Motor neuron (in vitro differentiated cells): Measurements from ENCODE around the gene ESRP2. TPM values are rescaled to one million over a fixed set of nuclear protein-coding genes. Genes with fewer than 3 reads are reported as not detected.

Experiments used
- ATAC-seq, 8 experiments: fragments of 200-7000 bp; cut with Tn5 transposase; replicated peaks in 6 of 8; 2 replicates each; pipeline ENCODE4 v1.8.0; 2021; ENCODE audit warnings: mild to moderate bottlenecking in 8 of 8, moderate library complexity in 8 of 8
- H3K27ac ChIP-seq, 2 donors: fragments of 250-450 bp; sonication (Bioruptor Pico); 2 replicates each; pipeline ENCODE4 v1.9.0; 2021; ENCODE audit warnings: antibody characterized with exemption in 2 of 2, mild to moderate bottlenecking in 2 of 2, moderate library complexity in 1 of 2
- H3K4me1 ChIP-seq, 2 donors: fragments of 250-450 bp; sonication (Bioruptor Pico); replicated peaks in 1 of 2; 2 replicates each; pipeline ENCODE4 v1.6.1; 2021; ENCODE audit warnings: antibody characterized with exemption in 2 of 2, mild to moderate bottlenecking in 2 of 2, moderate library complexity in 1 of 2
- H3K4me3 ChIP-seq, 5 donors: fragments of 250-450 bp; sonication (Bioruptor Pico); 2 replicates each; pipeline ENCODE4 v1.9.0; 2021; ENCODE audit warnings: antibody characterized with exemption in 5 of 5, mild to moderate bottlenecking in 5 of 5, moderate library complexity in 4 of 5
- WGBS, 10 experiments: fragments of 450-650 bp; shearing (Covaris generic); methylation state at CpG; one replicate each; pipeline ENCODE4 v1.0.0; 2022; 5-methylcytosine and 5-hydroxymethylcytosine counted together
- in situ Hi-C, 9 experiments: fragments of 400-800 bp; cut with MboI; loops; one replicate each; pipeline ENCODE4 v1.15.0; 2021; ENCODE audit warnings: low sequenced_read_pairs in 9 of 9, low pct_unique_long_range_greater_than_20kb in 2 of 9; ENCODE audit not compliant: unreplicated experiment in 9 of 9
- total RNA-seq, 8 experiments: library from RNA; unstranded; fragments of 300-600 nt; gene quantifications; 2 replicates each; pipeline versions ENCODE4 v1.2.3 to v1.2.4, GENCODE V29; 2022

ESRP2 gene
- total RNA-seq, 8 experiments from 2014 or later: 0.33 to 4.6 (median 0.73) TPM

- H3K27ac ChIP-seq: no peak overlapping the region
- H3K4me1 ChIP-seq: no peaks in the 10 kb centered on the region
- WGBS, 10 experiments: 80 to 100% (median 100%) methylated on average over 1 to 5 of the region's 10 CpGs; no CpG with 5 or more reads in 5 of the 10 experiments
- no peak for ATAC-seq
- H3K4me3 ChIP-seq: no peak overlapping the region
- in situ Hi-C loops: no loop called here
These were observed 47.8 kb downstream of the ESRP2 start for GRCh38 chr16:68188170-68188569.

GRCh38 chr16:68187505-68187904 lies 48.4 kb downstream of the ESRP2 start:
- no CpG with 5 or more reads among the region's 2 CpGs for WGBS, 10 experiments
- in situ Hi-C loops: no loop called here
- Histone ChIP-seq H3K4me3 (no peak overlapping the region), H3K27ac (no peak overlapping the region), H3K4me1 (no peaks in the 10 kb centered on the region)
- no peak for ATAC-seq

DNA sequence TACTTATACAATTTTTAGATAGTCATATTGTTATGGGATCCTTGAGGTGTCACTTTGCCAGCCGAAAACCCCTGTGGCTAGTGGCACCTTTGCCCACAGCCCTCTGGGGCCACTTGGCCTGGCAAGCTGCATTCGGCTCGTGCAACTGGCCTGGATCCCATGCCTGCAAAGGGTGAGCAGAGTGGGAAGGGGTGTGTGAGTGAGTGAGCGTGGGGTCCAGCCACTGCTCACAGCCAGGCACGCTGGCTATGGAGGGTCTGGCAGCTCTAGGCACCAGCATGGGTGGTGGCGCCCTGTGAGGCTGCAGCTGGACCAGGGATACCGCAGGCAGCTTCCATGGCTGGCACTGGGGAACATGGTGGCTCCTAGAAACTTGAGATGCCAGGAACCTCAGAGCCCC lies 49.0 kb downstream of the ESRP2 start:
- in situ Hi-C loops: no loop called here
- H3K27ac ChIP-seq: no peak overlapping the region
- no peak for ATAC-seq
- H3K4me1 ChIP-seq: no peaks in the 10 kb centered on the region
- WGBS, 10 experiments: 89 to 100% (median 100%) methylated on average over 1 to 5 of the region's 7 CpGs; no CpG with 5 or more reads in 3 of the 10 experiments
- H3K4me3 ChIP-seq: no peak overlapping the region

DNA sequence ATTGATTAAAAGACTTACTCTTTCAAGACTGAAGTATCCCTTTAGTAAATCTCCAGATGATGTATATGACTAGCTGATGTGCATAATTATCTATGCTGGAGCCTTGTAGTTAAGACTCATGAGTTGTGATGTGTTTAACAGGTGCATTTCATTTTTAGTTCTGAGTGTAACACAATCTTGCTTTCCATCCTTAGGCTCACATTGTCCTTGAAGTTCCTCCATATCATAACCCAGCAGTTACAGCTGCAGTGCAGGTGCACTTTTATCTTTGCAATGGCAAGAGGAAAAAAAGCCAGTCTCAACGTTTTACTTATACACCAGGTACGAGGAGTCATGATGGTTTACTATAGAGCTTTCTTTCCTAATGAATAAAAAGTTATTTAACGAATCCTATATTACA lies 52.9 kb downstream of the ESRP2 start:
- in situ Hi-C loops: no loop called here
- H3K4me3 ChIP-seq: no peak overlapping the region
- no peak overlapping the region for H3K27ac ChIP-seq
- no peak for ATAC-seq
- 56 to 100% (median 85%) methylated on average over 1 to 3 of the region's 3 CpGs; no CpG with 5 or more reads in 1 of the 10 experiments for WGBS, 10 experiments
- no peaks in the 10 kb centered on the region for H3K4me1 ChIP-seq

- in situ Hi-C loops: no loop called here
- Histone ChIP-seq H3K4me3 (no peak overlapping the region), H3K4me1 (no peaks in the 10 kb centered on the region), H3K27ac (no peak overlapping the region)
- WGBS, 10 experiments: 67 to 100% (median 92%) methylated on average over 1 to 4 of the region's 4 CpGs; no CpG with 5 or more reads in 1 of the 10 experiments
- no peak for ATAC-seq
These were observed 56.1 kb downstream of the ESRP2 start for GRCh38 chr16:68179855-68180254.

GRCh38 chr16:68179196-68179795 lies 56.6 kb downstream of the ESRP2 start:
- WGBS, 10 experiments: 63 to 100% (median 100%) methylated on average over 1 to 2 of the region's 2 CpGs; no CpG with 5 or more reads in 1 of the 10 experiments
- in situ Hi-C loops: no loop called here
- Histone ChIP-seq H3K27ac (no peak overlapping the region), H3K4me3 (no peak overlapping the region), H3K4me1 (no peaks in the 10 kb centered on the region)
- ATAC-seq: no peak

Other genes with a start within 250 kb of the ESRP2 start
- gene DPEP2, start 236.6 kb downstream of the ESRP2 start, total RNA-seq: under 1 TPM in 3 of 8 experiments, not detected in 5; 0.13 to 0.57 (median 0.42) TPM
- gene DPEP2NB, start 220.2 kb downstream of the ESRP2 start, total RNA-seq: not detected
- 10 to 100 TPM in 3 of 8 experiments, 1 to 10 TPM in 5; 5.6 to 15.8 (median 9.0) TPM for gene DDX28, start 212.9 kb downstream of the ESRP2 start, total RNA-seq
- gene DUS2, start 212.8 kb downstream of the ESRP2 start, total RNA-seq: 10 to 100 TPM in 7 of 8 experiments, 1 to 10 TPM in 1; 9.0 to 19.2 (median 12.8) TPM
- gene NFATC3, start 150.8 kb downstream of the ESRP2 start, total RNA-seq: 10 to 100 TPM; 14.0 to 27.0 (median 19.1) TPM
- gene PLA2G15, start 9.2 kb upstream of the ESRP2 start, total RNA-seq: 10 to 100 TPM in 3 of 8 experiments, 1 to 10 TPM in 5; 8.3 to 25.1 (median 9.5) TPM
- 10 to 100 TPM in 7 of 8 experiments, 1 to 10 TPM in 1; 7.5 to 36.4 (median 13.5) TPM for gene SLC7A6, start 28.4 kb upstream of the ESRP2 start, total RNA-seq
- gene SLC7A6OS, start 74.8 kb upstream of the ESRP2 start, total RNA-seq: 10 to 100 TPM; 12.7 to 29.4 (median 17.9) TPM
- gene PRMT7, start 74.9 kb upstream of the ESRP2 start, total RNA-seq: 10 to 100 TPM; 28.3 to 76.4 (median 37.3) TPM
- gene SMPD3, start 212.4 kb upstream of the ESRP2 start, total RNA-seq: 10 to 100 TPM in 5 of 8 experiments, 1 to 10 TPM in 2, under 1 TPM in 1; 0.51 to 28.4 (median 20.1) TPM